Activated naive CD4-positive, alpha-beta T cell treated with Interleukin-2 at 50 U/mL for 16 hours (primary cell): ENCODE data around the gene ZBTB48.
A peak's percentile ranks its signal among the peaks of the same experiment; 100 is the strongest.

Experiments
- DNase-seq: peaks from one replicate; pipeline ENCODE4 v3.0.0-alpha.2; 2020

Gene ZBTB48

DNA sequence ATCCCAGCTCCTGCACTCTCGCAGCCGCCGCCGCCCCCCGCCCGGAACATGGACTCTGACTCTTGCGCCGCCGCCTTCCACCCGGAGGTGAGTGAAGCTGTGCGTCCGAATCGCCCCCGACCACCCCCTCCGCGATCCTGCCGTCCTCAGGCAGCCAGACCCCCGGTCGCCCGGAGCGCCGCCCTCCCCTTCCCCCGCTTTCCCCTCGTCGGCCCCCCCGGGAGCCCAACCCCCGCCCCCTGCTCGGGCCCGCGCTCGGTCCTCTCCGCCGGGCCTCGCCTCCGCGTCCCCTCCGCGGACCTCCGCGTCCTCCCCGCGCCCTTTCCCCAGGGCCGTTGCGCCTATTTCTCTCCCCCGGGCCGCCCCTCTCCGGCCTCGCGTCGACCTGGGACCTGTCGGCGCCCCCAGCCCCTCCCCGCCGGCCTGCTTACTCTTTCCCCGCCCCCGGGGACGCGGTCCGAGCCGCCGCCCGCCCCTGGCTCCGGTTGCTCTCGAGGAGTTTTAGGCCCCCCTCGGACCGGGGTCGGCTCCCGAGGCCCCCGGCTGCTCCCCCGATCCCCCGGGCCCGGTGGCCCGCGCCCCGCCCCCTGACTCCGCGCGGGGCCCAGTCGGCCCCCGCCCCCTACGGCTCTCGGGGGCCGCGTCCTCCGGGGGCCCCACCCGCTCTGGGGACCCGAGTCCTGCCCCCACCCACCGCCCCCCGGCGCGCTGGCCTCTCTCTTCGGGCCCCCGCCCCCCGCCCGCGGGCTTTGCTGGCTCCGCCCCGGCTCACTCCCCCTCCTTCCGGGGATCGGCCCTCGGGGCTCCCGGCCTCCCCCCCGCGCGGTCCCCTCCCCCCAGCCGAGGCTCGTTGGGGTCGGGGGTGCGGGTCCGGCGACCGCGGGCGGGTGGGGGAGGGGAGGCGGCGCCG is 34.5 kb downstream of the ZBTB48 start:
- DNase-seq, result peak; percentile 70

DNA sequence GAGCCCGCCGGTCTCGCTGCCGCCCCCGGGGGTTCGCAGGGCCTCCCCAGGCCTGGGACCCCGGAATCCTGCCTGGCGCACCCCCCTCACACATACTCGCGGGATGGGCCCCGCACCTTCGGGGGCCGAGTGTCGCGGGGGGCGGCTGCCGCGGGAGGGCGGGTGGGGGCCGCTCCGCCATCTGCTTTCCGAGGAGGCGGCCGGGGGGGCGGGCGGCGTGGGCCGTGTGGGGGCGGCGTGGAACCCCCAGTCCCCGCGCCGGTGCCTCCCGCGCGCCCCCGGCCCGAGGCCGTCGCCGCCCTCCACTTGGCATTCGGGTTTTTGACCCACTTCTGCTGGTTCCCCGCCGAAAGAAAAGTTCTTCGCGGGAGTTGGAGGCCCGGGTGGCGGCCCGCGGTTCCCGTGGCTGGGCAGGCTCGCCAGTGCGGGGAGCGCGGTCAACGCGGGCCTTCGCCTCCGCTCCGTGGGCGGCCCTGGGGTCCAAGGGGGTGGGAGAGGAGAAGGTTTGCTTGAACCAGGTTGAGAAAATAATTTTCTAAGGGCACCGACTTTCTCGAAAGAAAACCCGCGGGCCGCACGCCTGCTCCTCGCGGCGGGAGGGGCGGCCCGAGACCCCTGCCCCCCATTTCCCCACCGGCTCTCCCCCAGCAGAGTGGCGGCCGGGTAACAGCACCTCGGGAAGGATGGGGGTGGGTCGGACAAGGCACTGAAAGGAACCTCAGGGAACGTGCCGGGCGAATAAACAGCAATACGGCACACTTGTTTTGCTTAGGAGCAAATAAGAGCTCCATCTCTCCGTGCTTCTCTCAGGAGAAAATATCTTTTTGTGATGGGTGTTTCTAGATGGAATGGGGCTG is 35.4 kb downstream of the ZBTB48 start:
- DNase-seq, result peak; percentile 26

DNA sequence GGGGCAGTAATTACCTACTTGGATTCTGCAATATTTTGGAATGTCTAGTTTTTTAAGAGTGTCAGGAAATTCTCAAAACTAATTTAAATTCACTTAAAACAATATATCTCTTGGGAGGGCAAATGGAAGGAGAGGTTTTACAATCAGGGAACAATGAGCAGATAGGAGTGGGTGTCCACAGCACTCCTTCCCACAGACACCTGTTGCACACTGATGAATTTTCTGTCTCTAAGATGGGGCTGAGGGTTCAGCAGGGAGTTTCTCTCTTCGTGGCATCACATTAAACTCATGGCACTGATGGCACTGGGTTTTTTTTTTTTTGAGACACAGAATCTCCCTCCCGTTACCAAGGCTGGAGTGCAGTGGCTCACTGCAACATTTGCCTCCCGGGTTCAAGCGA is 39.3 kb downstream of the ZBTB48 start:
- no peak for DNase-seq

DNA sequence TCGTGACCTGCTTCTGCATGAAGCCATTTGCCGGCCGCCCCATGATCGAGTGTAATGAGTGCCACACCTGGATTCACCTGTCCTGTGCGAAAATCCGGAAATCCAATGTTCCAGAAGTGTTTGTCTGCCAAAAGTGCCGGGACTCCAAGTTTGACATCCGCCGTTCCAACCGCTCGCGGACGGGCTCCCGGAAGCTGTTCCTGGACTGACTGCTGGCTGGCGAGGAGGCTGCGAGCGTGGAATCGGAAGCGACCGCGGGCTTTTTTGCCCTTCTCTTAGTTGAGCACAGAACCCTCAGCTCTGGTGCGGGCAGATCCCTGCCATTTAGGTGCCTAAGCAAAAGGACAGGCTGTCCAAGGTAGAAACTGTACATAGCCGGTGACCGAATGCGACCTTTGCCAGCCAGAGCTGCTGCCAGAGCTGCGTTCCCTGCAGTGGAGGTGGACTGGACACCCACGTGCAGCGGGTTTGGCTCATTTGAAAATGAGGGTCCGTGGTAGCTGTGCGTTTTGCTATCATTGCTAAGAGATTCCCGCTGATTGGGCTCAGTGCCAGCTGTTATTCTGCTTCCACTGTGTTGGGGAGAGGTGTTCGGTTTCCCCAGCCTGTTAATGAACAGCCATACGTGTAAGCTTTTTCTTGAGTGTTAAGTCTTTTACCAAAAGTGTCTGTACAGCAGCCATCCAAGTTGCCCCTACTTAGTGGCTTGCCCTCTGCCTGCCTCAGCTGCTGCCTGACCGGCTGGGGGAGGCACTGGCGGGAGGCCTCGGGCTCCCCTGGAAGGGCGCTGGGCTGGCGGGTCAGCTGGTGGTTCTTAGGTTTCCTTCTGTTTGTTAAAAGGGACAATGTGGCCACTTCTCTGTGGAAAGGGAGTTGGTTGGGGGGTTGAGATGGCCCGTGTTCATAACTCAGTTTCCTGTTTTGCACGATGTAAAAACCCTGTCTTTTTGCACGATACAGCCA is 41.9 kb downstream of the ZBTB48 start:
- DNase-seq, result no peak

DNA sequence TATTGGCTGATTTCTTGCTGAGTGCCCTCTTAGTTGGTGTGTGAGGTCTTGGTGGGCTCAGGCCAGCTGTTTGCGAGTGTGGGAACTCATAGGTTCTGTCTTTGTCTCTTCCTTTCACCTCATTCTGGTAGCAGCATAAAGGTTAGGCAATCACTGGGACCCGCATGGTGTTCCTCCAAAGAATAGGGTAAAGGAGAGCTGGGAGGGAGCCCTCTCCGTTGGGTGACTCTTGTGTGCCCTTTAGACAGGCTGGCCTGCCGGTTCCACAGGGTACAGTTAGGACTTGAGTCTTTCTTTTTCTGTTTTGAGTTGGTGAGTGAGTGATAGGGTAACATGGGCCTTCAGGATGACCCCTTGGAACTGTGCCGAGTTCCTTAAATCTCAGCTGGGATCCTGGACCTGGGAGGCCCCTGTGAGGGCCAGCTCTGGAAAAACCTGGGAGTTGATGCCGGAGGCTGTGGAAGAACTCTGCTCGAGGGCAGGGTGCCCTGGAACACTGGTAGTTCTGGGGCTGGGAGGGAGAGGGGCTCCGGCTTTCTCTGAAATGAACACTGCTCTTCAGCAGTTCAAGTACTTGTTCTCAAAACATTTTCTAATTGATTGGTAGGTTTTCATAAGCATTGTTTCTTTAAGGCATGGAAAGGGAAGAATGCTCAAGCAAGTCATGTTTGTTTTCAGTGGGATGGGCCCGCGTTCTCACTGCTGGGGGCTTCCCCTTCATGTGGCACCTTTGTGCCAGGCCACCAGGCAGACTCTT is 42.8 kb downstream of the ZBTB48 start:
- no peak for DNase-seq

DNA sequence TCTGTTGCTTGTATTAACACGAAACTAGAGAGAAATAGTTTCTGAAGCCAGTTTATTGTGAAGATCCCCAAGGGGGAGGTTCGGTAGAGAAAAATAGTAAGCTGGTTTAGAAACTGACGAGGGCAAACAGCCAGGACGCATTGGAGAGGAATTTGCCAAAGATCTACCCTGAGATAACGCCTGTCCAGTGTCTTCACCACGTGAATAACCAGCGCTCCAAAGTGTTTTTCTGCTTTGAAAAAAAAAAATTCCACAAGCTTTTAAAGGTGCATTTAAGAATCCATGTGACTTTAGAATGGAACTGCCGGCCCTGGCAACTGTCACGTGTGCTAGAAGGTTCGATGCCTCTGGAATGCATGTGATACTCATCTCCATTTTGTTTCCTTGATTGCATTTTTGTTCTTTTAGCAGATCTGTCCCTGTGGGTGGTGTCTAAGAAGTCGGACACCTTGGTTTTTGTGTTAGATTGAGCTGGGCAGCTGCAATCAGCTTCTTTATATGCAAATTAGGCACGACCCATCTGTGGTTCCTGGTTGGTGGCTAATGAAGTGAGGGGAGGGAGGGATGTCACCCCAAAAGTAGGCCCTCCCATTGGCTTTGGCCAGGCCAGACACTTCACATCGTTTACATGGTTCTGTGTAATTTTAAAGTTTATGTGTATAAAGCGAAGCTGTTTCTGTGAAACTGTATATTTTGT is 43.6 kb downstream of the ZBTB48 start:
- DNase-seq, result no peak

DNA sequence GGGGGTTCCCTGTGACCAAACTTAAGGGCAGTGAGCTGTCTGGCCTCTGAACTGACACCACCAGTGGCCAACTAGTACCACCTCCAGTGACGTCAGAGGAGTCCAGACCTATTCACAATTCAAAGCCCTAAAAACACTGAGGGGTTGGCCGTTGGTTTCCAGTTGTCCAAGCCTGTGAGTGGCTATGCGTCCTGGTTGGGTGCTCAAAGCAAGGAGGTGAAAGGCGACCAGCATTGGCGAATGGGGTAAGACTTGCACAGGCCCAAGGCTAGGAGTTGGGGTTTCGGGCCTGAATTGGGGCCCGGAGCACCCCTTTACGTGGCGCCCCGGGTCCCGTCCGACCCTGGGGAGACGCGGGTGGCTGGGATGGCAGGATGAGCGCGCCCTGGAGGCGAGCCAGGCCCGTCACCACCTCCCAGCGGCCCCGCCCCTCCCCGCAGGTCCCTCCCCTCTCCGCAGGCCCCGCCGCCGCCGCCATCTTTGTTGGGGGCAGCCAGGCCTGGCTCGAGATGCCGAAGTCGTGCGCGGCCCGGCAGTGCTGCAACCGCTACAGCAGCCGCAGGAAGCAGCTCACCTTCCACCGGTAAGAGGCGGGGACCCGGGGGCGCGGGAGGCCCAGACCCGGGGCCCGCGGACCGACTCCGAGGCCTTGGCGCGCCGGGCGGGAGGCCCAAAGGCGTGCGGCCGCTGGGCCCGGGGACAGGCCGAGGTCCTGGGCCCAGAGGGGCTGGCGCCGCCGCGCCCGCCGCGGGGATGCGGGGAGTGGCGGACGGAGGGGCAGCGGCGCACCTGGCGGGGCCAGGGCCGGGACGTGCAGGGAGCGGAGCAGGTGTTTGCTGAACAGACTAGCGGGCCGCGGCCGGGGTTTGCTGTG is 45.2 kb downstream of the ZBTB48 start, which contains the start of gene THAP3:
TSS of gene THAP3 (plus strand) at position 159 of the 874 bp plus-strand sequence. CDS start at position 510, 351 bp downstream.
- peak; percentile 88 for DNase-seq

DNA sequence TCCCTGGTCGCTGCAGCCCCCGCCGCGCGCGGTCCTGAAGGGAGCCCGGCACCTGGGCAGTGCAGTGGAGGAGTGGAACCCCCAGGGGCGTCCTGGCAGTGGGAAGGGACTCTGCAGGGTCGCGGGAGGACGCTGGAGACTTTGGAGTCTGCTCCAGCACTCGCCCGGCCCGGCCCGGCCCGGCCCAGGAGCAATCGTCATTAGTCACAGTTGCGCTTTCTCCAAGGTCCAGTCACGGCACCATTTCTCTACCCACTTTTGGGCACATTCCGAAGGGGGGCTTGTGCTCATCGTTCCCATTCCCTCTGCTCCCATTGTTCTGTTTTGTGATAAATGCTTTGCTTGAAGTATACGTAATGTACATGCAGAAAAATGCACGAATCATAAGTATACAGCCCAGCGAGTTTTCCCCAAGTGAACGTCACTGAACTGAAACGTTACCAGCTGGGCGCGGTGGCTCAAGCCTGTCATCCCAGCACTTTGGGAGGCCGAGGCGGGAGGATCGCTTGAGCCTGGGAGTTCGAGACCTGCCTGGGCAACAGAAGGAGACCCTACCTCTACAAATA is 45.9 kb downstream of the ZBTB48 start:
- DNase-seq, result peak; percentile 5

DNA sequence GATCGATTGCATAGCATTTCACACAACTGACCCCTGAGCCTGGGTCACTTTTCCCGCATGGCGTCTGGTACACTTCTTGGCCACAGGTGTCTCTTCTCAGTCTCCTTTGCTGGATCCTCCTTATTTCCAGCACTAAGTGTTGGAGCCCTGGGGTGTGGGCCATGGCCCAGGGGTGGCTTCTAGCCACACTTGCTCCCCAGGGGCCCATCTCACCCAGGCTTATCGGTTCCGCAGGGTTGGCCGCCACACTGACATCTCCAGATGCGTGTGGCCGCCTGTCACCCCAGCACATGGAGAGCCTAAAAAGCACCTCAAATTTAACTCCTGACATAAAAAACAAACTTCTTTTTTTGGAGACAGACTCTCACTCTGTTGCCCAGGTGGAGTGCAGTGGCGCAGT is 47.2 kb downstream of the ZBTB48 start:
- no peak for DNase-seq

DNA sequence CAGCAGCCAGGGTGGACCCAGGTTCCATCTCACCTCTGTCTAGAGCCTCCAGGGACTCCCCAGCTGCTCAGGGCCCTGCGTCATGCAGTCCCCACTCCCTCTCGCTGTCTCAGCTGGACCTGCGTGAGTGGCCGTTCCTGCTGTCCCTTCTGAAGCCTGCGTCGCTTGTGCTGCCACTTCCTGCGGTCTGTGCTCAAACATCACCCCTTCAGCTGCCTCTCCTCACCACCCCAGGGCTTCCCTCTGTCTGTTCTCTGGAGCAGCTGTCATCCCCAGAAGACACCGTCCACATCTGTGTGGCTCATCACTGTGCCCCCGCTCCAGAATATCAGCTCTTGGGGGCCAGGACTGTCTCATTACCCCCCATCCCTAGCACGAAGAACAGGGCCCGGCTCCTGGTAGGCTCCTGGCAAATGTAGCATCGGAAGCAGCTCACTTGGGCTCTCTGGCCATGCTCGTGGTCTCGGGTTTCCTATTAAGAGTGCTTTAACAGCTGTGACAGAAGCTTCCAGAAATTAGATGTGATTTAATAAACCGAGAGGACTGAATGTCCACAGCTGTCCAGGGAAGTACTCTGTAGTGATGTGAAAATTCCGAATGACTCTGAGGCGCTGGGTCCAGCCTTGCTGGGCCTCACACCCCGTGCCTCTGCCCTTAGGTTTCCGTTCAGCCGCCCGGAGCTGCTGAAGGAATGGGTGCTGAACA is 48.2 kb downstream of the ZBTB48 start:
- DNase-seq, result no peak

DNA sequence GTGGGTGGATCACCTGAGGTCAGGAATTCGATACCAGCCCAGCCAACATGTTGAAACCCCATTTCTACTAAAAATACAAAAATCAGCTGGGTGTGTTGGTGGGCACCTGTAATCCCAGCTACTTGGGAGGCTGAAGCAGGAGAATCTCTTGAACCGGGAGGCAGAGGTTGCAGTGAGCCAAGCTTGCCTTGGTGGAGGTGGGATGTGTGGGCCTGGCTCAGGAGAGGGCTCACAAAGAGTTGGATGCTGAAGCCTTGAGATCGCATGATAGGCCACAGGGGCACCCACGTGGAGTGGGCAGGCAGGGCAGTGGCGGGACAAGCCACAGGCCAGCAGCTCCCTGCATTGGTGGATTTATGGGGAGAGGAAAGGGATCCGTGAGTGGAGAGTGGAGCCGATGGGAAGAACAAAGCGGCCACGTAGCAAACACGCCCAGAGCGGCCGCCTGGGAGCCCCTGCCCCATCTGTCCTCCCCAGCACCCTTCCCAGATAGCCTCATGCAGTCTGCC is 49.2 kb downstream of the ZBTB48 start:
- no peak for DNase-seq

DNA sequence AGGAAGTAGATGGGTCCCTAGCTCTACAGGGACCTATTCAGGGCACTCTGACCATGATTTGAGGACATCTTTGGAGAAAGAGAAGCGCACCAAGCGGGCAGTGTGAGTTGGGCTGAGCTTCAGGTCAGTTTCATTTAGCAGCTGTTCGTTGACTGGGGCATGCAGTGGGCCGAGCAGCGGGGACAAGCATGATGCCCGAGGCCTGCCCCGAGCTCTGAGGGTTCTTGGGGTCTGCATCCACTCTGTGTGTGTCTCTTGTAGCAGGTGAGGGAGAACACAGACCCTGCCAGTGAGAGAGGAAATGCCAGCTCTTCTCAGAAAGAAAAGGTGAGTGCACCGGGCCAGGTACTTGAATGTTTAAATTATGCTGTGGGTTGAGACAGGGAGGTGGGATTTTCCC is 50.2 kb downstream of the ZBTB48 start:
- no peak for DNase-seq

DNA sequence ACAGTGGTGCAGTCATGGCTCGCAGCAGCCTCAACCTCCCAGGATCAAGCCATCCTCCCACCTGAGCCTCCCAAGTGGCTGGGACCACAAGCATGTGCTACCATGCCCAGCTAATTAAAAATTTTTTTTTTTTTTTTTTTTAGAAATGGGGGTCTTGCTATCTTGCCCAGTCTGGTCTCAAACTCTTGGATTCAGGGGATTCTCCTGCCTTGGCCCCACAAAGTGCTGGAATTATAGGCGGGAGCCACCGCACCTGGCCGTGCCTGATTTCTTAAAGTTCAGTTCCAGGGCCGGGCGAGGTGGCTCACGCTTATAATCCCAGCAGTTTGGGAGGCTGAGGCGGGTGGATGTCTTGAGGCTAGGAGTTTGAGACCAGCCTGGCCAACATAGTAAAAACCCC is 51.3 kb downstream of the ZBTB48 start:
- no peak for DNase-seq

DNA sequence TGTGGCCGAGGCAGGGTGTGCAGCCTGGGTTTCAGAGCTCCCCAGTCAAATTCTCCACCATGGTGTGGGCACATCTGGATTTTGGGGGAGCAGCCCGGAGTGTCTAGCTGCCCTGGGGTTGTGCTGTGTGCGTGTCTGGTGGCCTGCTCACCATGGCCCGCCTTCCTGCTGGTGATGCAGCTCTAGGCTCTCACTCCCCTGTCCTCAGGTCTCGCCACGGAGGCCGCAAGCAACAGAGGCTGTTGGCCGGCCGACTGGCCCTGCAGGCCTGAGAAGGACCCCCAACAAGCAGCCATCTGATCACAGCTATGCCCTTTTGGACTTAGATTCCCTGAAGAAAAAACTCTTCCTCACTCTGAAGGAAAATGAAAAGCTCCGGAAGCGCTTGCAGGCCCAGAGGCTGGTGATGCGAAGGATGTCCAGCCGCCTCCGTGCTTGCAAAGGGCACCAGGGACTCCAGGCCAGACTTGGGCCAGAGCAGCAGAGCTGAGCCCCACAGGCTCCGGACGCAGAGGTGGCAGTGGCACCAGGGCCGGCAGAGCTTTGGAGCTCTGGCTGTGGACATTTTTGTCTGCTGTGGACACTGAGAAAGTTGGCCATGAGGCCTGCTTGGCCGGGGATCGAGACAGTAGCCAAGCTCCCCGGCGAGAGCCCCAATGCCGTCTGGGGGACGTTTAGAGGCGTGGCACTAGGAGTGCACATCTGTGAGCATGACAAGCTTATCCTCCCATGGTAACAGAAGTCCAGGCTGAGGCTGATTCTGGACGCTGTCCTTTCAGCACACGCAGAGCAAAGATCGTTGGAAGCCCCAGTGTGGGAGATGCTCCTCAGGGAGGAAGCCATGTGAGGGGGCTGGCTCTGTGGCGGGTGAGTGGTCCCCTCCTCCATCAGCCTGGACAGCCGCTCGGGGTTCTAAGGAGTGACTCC is 53.1 kb downstream of the ZBTB48 start:
- DNase-seq, result no peak

DNA sequence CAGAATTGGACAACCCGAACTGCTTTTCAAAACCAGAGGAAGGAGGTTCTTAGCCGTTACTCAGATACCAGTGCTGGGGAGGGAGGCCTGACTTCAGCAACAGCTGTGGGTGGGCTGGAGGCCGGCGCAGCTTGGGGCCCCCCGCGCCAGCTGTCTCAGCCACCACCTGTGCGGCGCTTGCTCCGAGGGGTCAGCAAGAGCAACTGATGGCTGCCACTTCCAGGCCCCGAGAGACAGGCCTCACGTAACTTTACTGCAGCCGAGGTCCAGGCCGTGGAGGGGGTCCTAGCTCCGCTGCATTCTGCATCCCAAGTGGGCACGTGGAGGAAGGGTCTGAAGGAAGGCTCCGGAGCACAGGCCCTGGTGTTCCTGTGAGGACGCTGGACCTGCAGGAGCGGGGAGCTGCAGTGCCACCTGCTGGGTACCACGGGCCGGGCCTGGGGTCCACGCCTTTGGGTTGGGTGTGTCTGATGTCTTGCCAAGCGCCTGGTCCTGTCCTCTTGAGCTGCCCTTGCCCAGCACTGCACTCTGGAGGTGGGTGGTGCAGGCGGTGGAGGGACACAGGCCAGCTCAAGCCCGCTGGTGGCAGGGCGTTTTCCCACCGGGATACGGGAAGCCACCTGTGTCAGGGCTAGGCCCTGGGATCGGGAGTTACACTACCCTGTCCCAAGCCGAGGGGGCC is 54.7 kb downstream of the ZBTB48 start:
- peak; percentile 44 for DNase-seq

DNA sequence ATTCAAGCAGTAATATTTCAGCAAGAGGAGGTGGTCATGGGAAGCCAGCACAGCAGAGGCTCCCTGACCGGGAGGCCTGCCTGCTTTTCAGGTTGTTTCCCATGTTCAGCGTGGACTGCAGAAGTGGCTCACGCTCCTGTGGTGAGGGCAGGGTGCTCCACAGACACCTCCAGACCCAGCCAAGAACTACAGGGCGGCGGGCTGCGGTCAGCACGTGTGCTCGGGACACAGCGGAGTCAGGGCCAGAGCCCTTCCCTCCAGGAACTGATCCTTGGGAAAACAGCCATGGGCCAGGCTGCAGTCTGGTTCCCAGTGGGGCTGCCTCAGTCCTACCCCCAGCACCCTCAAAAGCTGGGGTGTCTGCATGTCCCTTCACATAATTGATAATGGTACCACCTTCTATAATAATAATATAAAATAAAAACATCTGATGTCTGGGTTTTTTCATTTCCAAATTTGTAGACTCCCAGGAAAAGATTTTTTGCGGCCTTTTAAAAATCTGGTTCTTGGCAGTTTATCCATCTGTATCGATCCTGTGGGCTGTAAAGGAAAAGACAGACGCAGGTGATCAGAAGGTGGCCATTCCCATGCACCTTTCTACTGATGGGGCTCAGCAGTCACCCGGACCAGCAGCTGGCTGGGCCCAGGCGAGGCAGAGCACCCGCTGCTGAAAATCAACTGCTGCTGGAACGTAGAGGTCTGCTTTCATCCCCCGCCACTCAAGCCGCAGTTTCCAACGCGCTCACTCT is 55.5 kb downstream of the ZBTB48 start:
- DNase-seq, result no peak
